Trophoblast cell (in vitro differentiated cells and primary cell): ENCODE results near the gene CSH1.
"Not testable (repeated sequence)": the region's sequence is repeated elsewhere in the genome, so short reads cannot be mapped to it uniquely, and the experiment has no call there.

Source experiments
- DNase-seq, 2 donors: peaks; one replicate each; pipeline ENCODE4 v3.0.0-alpha.2; 2016
- H2AFZ ChIP-seq: 2 replicates; pipeline ENCODE4 v1.6.1; 2013; ENCODE audit warnings: low read length, moderate library complexity, mild to moderate bottlenecking; ENCODE audit not compliant: insufficient read depth, poor library complexity
- H2AK5ac ChIP-seq: 2 replicates; pipeline ENCODE4 v1.6.1; 2013; ENCODE audit warnings: mild to moderate bottlenecking, low read length
- H2BK120ac ChIP-seq: 2 replicates; pipeline ENCODE4 v1.6.1; 2013; ENCODE audit warnings: low read length, mild to moderate bottlenecking, moderate library complexity; ENCODE audit not compliant: insufficient read depth, poor library complexity
- H2BK12ac ChIP-seq: 2 replicates; pipeline ENCODE4 v1.6.1; 2013; ENCODE audit warnings: mild to moderate bottlenecking, low read length, moderate library complexity
- H2BK5ac ChIP-seq: 2 replicates; pipeline ENCODE4 v1.6.1; 2013; ENCODE audit warnings: low read length, low read depth, moderate library complexity, mild to moderate bottlenecking; ENCODE audit not compliant: poor library complexity
- H3K14ac ChIP-seq: 2 replicates; pipeline ENCODE4 v1.6.1; 2013; ENCODE audit warnings: mild to moderate bottlenecking, low read length
- H3K18ac ChIP-seq: 2 replicates; pipeline ENCODE4 v1.6.1; 2013; ENCODE audit warnings: mild to moderate bottlenecking, low read length
- H3K23ac ChIP-seq: 2 replicates; pipeline ENCODE4 v1.6.1; 2013; ENCODE audit warnings: low read length
- H3K27ac ChIP-seq: 2 replicates; pipeline ENCODE4 v1.5.1; 2013; ENCODE audit warnings: low read depth, mild to moderate bottlenecking, inconsistent platforms, low read length, moderate library complexity
- H3K27me3 ChIP-seq: 2 replicates; pipeline ENCODE4 v1.6.1; 2013; ENCODE audit warnings: inconsistent platforms, mild to moderate bottlenecking, low read length, moderate library complexity; ENCODE audit not compliant: insufficient read depth
- H3K36me3 ChIP-seq, 2 experiments: 1 replicate in 1 of 2; 2 replicates in 1 of 2; pipeline ENCODE4 v1.6.1; 2013; ENCODE audit warnings: low read length in 2 of 2, mild to moderate bottlenecking in 2 of 2, moderate library complexity in 1 of 2; ENCODE audit not compliant: insufficient read depth in 2 of 2, control insufficient read depth in 1 of 2
- H3K4ac ChIP-seq: 2 replicates; pipeline ENCODE4 v1.6.1; 2013; ENCODE audit warnings: low read depth, mild to moderate bottlenecking, low read length, moderate library complexity
- H3K4me1 ChIP-seq, 2 experiments: 1 replicate in 1 of 2; 2 replicates in 1 of 2; pipeline ENCODE4 v1.6.1; 2013; ENCODE audit warnings: low read length in 2 of 2, mild to moderate bottlenecking in 2 of 2, moderate library complexity in 1 of 2; ENCODE audit not compliant: insufficient read depth in 2 of 2, control insufficient read depth in 1 of 2
- H3K4me2 ChIP-seq: 2 replicates; pipeline ENCODE4 v1.6.1; 2013; ENCODE audit warnings: inconsistent platforms, mild to moderate bottlenecking, low read length, moderate library complexity
- H3K4me3 ChIP-seq: 2 replicates; pipeline ENCODE4 v1.5.1; 2013; ENCODE audit warnings: mild to moderate bottlenecking, low read depth, low read length, inconsistent platforms
- H3K79me1 ChIP-seq: one replicate; pipeline ENCODE4 v1.6.1; 2013; ENCODE audit warnings: low read length
- H3K79me2 ChIP-seq: 2 replicates; pipeline ENCODE4 v1.6.1; 2013; ENCODE audit warnings: low read length, mild to moderate bottlenecking; ENCODE audit not compliant: control insufficient read depth, insufficient read depth, poor library complexity
- H3K9ac ChIP-seq: 2 replicates; pipeline ENCODE4 v1.6.1; 2013; ENCODE audit warnings: mild to moderate bottlenecking, low read length
- H3K9me3 ChIP-seq: 2 replicates; pipeline ENCODE4 v1.6.1; 2013; ENCODE audit warnings: low read depth, mild to moderate bottlenecking, control low read depth, inconsistent platforms, low read length; ENCODE audit not compliant: insufficient read depth
- H4K12ac ChIP-seq: 2 replicates; pipeline ENCODE4 v1.6.1; 2013; ENCODE audit warnings: low read depth, mild to moderate bottlenecking, low read length, moderate library complexity
- H4K8ac ChIP-seq: 2 replicates; pipeline ENCODE4 v1.6.1; 2013; ENCODE audit warnings: low read depth, mild to moderate bottlenecking, low read length, moderate library complexity
- H4K91ac ChIP-seq: one replicate; pipeline ENCODE4 v1.6.1; 2013; ENCODE audit warnings: low read depth, mild to moderate bottlenecking, low read length, moderate library complexity
- WGBS: extraction: QIAGEN DNeasy Blood & Tissue Kit; methylation state at CpG from one replicate; pipeline ENCODE4 v1.1.7; 2013; ENCODE audit warnings: missing lambda C conversion rate; ENCODE audit not compliant: insufficient read length, insufficient coverage; ENCODE audit errors: extremely low coverage; 5-methylcytosine and 5-hydroxymethylcytosine counted together

Gene CSH1

DNA sequence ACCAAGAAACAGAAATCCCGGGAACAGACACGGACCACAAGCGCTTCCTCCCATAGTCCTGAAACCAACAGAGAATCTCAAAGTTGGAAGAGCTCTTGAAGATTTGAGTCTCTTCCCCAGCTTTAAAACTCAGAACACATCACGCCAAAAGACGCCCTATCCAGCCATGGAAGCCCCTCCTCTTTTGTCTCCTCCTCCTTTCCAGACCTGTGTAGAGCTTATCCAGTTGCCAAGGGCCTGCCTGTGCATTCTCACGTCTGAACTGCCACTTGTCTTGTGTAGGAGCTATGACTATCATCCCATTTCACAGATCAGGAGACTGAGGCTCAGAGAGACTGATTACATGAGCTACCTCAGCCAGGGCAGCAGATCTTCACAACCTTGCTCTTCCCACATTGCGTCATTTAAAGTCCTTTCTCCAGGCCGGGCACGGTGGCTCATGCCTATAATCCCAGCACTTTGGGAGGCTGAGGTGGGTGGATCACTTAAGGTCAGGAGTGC lies 13.7 kb downstream of the CSH1 start:
- not testable (repeated sequence) for H3K4me3 ChIP-seq, H4K8ac ChIP-seq, H3K4ac ChIP-seq, H3K14ac ChIP-seq, H2BK5ac ChIP-seq, H2BK12ac ChIP-seq, H2BK120ac ChIP-seq, H3K4me2 ChIP-seq, H4K12ac ChIP-seq, H3K9ac ChIP-seq, H4K91ac ChIP-seq, H3K27me3 ChIP-seq, H3K79me2 ChIP-seq, H3K9me3 ChIP-seq, H3K27ac ChIP-seq, H3K79me1 ChIP-seq, H3K36me3 ChIP-seq, H3K23ac ChIP-seq, H2AK5ac ChIP-seq, H3K18ac ChIP-seq, H3K4me1 ChIP-seq, H2AFZ ChIP-seq
- WGBS, result no CpG with 5 or more reads among the region's 9 CpGs
- DNase-seq, result peak; percentile 19 to 57

DNA sequence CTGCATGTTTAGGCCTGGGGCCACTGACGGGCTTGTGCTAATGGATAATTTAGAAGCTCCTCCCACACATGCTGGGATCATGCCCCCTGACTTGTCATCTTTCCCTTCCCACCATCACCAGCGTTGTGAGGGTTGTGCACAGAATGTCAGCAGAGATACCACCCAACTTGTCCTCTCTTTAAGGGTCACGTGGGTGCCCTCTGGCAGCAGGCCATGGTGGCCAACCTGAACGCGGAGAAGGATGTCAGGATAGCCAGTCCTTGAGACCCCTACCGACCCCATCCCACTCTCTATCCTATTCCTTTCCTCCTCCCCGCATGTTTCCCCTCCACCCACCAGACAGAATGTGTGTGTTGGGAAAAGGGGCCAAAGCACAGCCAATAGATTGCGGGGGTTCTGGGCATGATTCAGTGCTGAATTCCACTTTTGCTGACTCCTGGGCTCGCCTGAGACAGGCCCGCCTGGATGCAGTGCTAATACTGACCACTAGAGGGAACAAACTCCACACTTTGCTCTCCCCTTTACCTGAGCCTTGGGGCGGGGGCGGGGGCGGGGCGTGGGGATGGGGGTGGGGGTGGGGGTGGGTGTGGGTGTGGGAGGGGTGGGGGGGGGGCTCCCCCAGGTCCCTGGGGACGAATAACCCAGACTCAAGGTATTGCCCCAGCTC lies 14.3 kb downstream of the CSH1 start, which contains the start of gene GH2:
Gene GH2, minus strand, starts transcription at position 10 of the 667 bp plus-strand sequence. CDS start 143 bp downstream, outside the sequence.
- Histone ChIP-seq H3K14ac (no peak within 1 kb of the TSS), H3K9me3 (peaks cover 4% of the 10 kb centered on the region), H4K8ac (no peak within 1 kb of the TSS), H4K12ac (no peak within 1 kb of the TSS), H3K4ac (no peak within 1 kb of the TSS), H3K23ac (peak within 1 kb of the TSS; percentile 74), H2BK5ac (no peak within 1 kb of the TSS), H3K27me3 (no peaks in the 10 kb centered on the region), H3K4me3 (no peak within 1 kb of the TSS), H3K4me1 (peaks cover 3% of the 10 kb centered on the region in 2 experiments), H4K91ac (no peak within 1 kb of the TSS), H2AK5ac (no peak within 1 kb of the TSS), H3K4me2 (no peak within 1 kb of the TSS), H3K18ac (no peak within 1 kb of the TSS), H2BK120ac (no peak within 1 kb of the TSS), H3K79me2 (no peaks in the 10 kb centered on the region), H2AFZ (no peak within 1 kb of the TSS), H3K79me1 (no peaks in the 10 kb centered on the region), H3K9ac (no peak within 1 kb of the TSS), H3K27ac (no peak within 1 kb of the TSS), H2BK12ac (no peak within 1 kb of the TSS), H3K36me3 (no peaks in the 10 kb centered on the region)
- DNase-seq, result peak; percentile 47 to 81
- WGBS, result no CpG with 5 or more reads among the region's 15 CpGs

DNA sequence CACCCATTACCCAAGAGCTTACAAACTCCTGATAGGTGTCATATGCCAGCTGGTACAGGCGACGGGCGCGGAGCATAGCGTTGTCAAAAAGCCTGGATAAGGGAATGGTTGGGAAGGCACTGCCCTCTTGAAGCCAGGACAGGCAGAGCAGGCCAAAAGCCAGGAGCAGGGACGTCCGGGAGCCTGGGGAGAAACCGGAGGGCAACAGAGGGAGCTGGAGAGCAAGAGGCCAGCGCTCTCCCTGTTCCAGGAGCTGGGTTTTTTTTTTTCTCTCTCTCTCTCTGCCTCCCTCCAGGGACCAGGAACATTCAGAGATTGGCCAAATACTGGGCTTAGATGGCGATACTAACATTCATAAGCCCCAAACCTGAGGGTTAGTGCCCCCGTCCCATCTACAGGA lies 15.0 kb downstream of the CSH1 start:
- not testable (repeated sequence) for H3K79me1 ChIP-seq, H3K9ac ChIP-seq, H2BK12ac ChIP-seq, H4K12ac ChIP-seq, H2BK5ac ChIP-seq, H4K91ac ChIP-seq, H3K23ac ChIP-seq, H3K27ac ChIP-seq, H3K4me1 ChIP-seq, H3K9me3 ChIP-seq, H3K4me2 ChIP-seq, H3K4me3 ChIP-seq, H2AK5ac ChIP-seq, H3K27me3 ChIP-seq, H3K36me3 ChIP-seq, H3K14ac ChIP-seq, H2AFZ ChIP-seq, H2BK120ac ChIP-seq, H3K18ac ChIP-seq, H3K79me2 ChIP-seq, H3K4ac ChIP-seq, H4K8ac ChIP-seq
- DNase-seq, result peak; percentile 10 to 48
- WGBS, result no CpG with 5 or more reads among the region's 11 CpGs

DNA sequence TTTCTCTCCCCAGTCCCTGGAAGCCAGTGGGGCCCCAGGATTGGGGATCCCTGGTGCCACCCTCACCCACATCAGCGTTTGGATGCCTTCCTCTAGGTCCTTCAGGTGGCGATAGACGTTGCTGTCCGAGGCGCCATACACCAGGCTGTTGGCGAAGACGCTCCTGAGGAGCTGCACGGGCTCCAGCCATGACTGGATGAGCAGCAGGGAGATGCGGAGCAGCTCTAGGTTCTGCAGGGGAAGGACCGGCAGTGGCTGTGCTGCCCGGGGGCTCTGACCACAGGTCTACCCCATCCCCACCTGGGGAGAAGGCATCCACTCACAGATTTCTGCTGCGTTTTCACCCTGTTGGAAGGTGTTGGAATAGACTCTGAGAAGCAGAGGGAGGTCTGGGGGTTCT lies 15.7 kb downstream of the CSH1 start:
- peaks cover 3% of the 10 kb centered on the region in 2 experiments for H3K4me1 ChIP-seq
- no peak overlapping the region for H3K9ac ChIP-seq
- H3K4ac ChIP-seq, result no peak overlapping the region
- no peak overlapping the region for H2AK5ac ChIP-seq
- H2BK120ac ChIP-seq, result no peak overlapping the region
- no peak overlapping the region for H4K8ac ChIP-seq
- no peak overlapping the region for H2BK12ac ChIP-seq
- no peaks in the 10 kb centered on the region for H3K79me2 ChIP-seq
- DNase-seq, result no peak
- H3K27me3 ChIP-seq, result no peaks in the 10 kb centered on the region
- H4K12ac ChIP-seq, result no peak overlapping the region
- H3K14ac ChIP-seq, result no peak overlapping the region
- no peaks in the 10 kb centered on the region for H3K36me3 ChIP-seq
- H3K27ac ChIP-seq, result no peak overlapping the region
- H3K23ac ChIP-seq, result no peak overlapping the region
- no peak overlapping the region for H3K18ac ChIP-seq
- no peak overlapping the region for H2BK5ac ChIP-seq
- H3K79me1 ChIP-seq, result no peaks in the 10 kb centered on the region
- no peak overlapping the region for H3K4me3 ChIP-seq
- H3K4me2 ChIP-seq, result no peak overlapping the region
- peaks cover 4% of the 10 kb centered on the region for H3K9me3 ChIP-seq
- H4K91ac ChIP-seq, result no peak overlapping the region
- H2AFZ ChIP-seq, result no peak overlapping the region
- no CpG with 5 or more reads among the region's 12 CpGs for WGBS
